Chondrocyte (in vitro differentiated cells): ENCODE data around the gene CBY1. TPM values are rescaled to one million over a fixed set of nuclear protein-coding genes. Genes with fewer than 3 reads are reported as not detected.

Experiments used
- DNase-seq: peaks from one replicate; pipeline ENCODE4 v3.0.0; 2021; ENCODE audit warnings: mixed read lengths, low spot score
- H3K27ac Mint-ChIP-seq: one replicate; pipeline ENCODE4 v1.8.0; 2021; ENCODE audit warnings: mild to moderate bottlenecking, moderate library complexity, mixed read lengths; ENCODE audit not compliant: unreplicated experiment
- H3K27me3 Mint-ChIP-seq: 2 replicates; pipeline ENCODE4 v1.8.0; 2021; ENCODE audit warnings: low read depth, mixed read lengths
- H3K36me3 Mint-ChIP-seq: 2 replicates; pipeline ENCODE4 v1.8.0; 2021; ENCODE audit warnings: low read depth, mixed read lengths
- H3K4me1 Mint-ChIP-seq: 2 replicates; pipeline ENCODE4 v1.8.0; 2021; ENCODE audit warnings: low read depth, mild to moderate bottlenecking, mixed read lengths
- H3K4me3 Mint-ChIP-seq: one replicate; pipeline ENCODE4 v1.8.0; 2021; ENCODE audit warnings: mild to moderate bottlenecking, moderate library complexity, mixed read lengths; ENCODE audit not compliant: unreplicated experiment
- H3K9me3 Mint-ChIP-seq: 2 replicates; pipeline ENCODE4 v1.8.0; 2021; ENCODE audit warnings: low read depth, mixed read lengths
- CTCF ChIP-seq: fragments of 200-600 bp; sonication (generic); IDR thresholded peaks from 2 replicates; pipeline ENCODE4 v1.5.0; 2021; ENCODE audit warnings: antibody characterized with exemption, mild to moderate bottlenecking, moderate library complexity
- long read RNA-seq: library from polyadenylated mRNA; stranded (forward); transcript quantifications from one replicate; pipeline ENCODE4 v2.0.0, GENCODE V29; 2021
- total RNA-seq: library from RNA; stranded (reverse); gene quantifications from 3 replicates; pipeline ENCODE4 v1.2.1, GENCODE V29; 2021

The CBY1 gene
- 29.9 to 44.5 TPM (median 33.5 TPM) in 3 replicates for total RNA-seq
- long read RNA-seq, transcript CBY1-201 (5 exons, 1,133 nt) = major isoform, 16 of 29 reads
- long read RNA-seq, partial matches to known transcripts = 6 of 29 reads
- long read RNA-seq, other reads (novel, unspliced or antisense) = 6 of 29 reads

GRCh38 chr22:38656256-38657044 lies at the start of gene CBY1, which contains the start of gene FAM227A:
Gene CBY1, plus strand, starts transcription at chr22:38656638. Its CDS starts 11,417 bp downstream, at chr22:38668055.
Gene FAM227A, minus strand, starts transcription at chr22:38656392. Its CDS starts 6,224 bp downstream, at chr22:38650168.
- H3K27me3 Mint-ChIP-seq = no peaks in the 10 kb centered on the region
- H3K27ac Mint-ChIP-seq = peak within 1 kb of the TSS; percentile 99
- no peaks in the 10 kb centered on the region for H3K9me3 Mint-ChIP-seq
- DNase-seq = peak; percentile 94
- H3K36me3 Mint-ChIP-seq = no peaks in the 10 kb centered on the region
- peak within 1 kb of the TSS; percentile 87 for H3K4me3 Mint-ChIP-seq
- no peak for TF ChIP-seq CTCF
- peaks cover 14% of the 10 kb centered on the region for H3K4me1 Mint-ChIP-seq

- no peak overlapping the region for H3K4me3 Mint-ChIP-seq
- no peak overlapping the region for H3K27ac Mint-ChIP-seq
- H3K36me3 Mint-ChIP-seq = peaks cover 3% of the 10 kb centered on the region
- DNase-seq = no peak
- TF ChIP-seq CTCF = no peak
- H3K4me1 Mint-ChIP-seq = peaks cover 12% of the 10 kb centered on the region
- no peaks in the 10 kb centered on the region for H3K9me3 Mint-ChIP-seq
- H3K27me3 Mint-ChIP-seq = no peaks in the 10 kb centered on the region
These were observed 48.8 kb upstream of the CBY1 start for GRCh38 chr22:38607680-38608079.

- Mint-ChIP-seq H3K27ac (no peak overlapping the region), H3K4me3 (no peak overlapping the region), H3K36me3 (peaks cover 3% of the 10 kb centered on the region), H3K4me1 (peaks cover 12% of the 10 kb centered on the region), H3K27me3 (no peaks in the 10 kb centered on the region), H3K9me3 (no peaks in the 10 kb centered on the region)
- no peak for DNase-seq
- TF ChIP-seq CTCF = no peak
These were observed 47.3 kb upstream of the CBY1 start for GRCh38 chr22:38608992-38609750.

GRCh38 chr22:38610234-38610633 lies 46.2 kb upstream of the CBY1 start:
- Mint-ChIP-seq H3K36me3 (peaks cover 3% of the 10 kb centered on the region), H3K27me3 (no peaks in the 10 kb centered on the region), H3K4me3 (no peak overlapping the region), H3K9me3 (no peaks in the 10 kb centered on the region), H3K27ac (no peak overlapping the region), H3K4me1 (peaks cover 17% of the 10 kb centered on the region)
- no peak for TF ChIP-seq CTCF
- no peak for DNase-seq

- Mint-ChIP-seq H3K4me1 (peaks cover 9% of the 10 kb centered on the region), H3K27ac (no peak overlapping the region), H3K9me3 (no peaks in the 10 kb centered on the region), H3K36me3 (peaks cover 8% of the 10 kb centered on the region), H3K27me3 (no peaks in the 10 kb centered on the region), H3K4me3 (no peak overlapping the region)
- no peak for DNase-seq
- no peak for TF ChIP-seq CTCF
These were observed 44.9 kb upstream of the CBY1 start for GRCh38 chr22:38611559-38611958.
